CMK (cell line): ENCODE results near the gene BCR.

Experiments
- DNase-seq: peaks from one replicate; pipeline ENCODE4 v3.0.0-alpha.2; 2010; ENCODE audit warnings: low read depth

Gene BCR

GRCh38 chr22:23151827-23152226, 28.5 kb upstream of the BCR start:
- no peak for DNase-seq

- no peak for DNase-seq
These were observed 27.8 kb upstream of the BCR start for GRCh38 chr22:23152238-23153114.

- no peak for DNase-seq
These were observed 26.3 kb upstream of the BCR start for GRCh38 chr22:23153994-23154393.

GRCh38 chr22:23154461-23154860, 25.8 kb upstream of the BCR start:
- DNase-seq, result no peak

GRCh38 chr22:23155143-23155542, 25.2 kb upstream of the BCR start:
- DNase-seq, result no peak

- DNase-seq, result no peak
These were observed 24.5 kb upstream of the BCR start for GRCh38 chr22:23155831-23156230.

- DNase-seq, result no peak
These were observed 24.0 kb upstream of the BCR start for GRCh38 chr22:23156286-23156685.

GRCh38 chr22:23157560-23158515, 22.5 kb upstream of the BCR start:
- DNase-seq, result no peak

- DNase-seq, result no peak
These were observed 21.6 kb upstream of the BCR start for GRCh38 chr22:23158516-23159290.

GRCh38 chr22:23159291-23159630, 21.0 kb upstream of the BCR start:
- no peak for DNase-seq

GRCh38 chr22:23161029-23161428, 19.3 kb upstream of the BCR start:
- DNase-seq, result no peak

- DNase-seq, result no peak
These were observed 18.7 kb upstream of the BCR start for GRCh38 chr22:23161574-23161973.

GRCh38 chr22:23163665-23164064, 16.6 kb upstream of the BCR start:
- DNase-seq, result no peak

- DNase-seq, result no peak
These were observed 16.2 kb upstream of the BCR start for GRCh38 chr22:23164091-23164490.

GRCh38 chr22:23166042-23166831, 14.1 kb upstream of the BCR start:
- DNase-seq, result no peak

- DNase-seq, result no peak
These were observed 13.3 kb upstream of the BCR start for GRCh38 chr22:23166841-23167616.

- DNase-seq, result no peak
These were observed 11.8 kb upstream of the BCR start for GRCh38 chr22:23168391-23169042.

- DNase-seq, result no peak
These were observed 11.3 kb upstream of the BCR start for GRCh38 chr22:23169043-23169406.

- no peak for DNase-seq
These were observed 4.3 kb upstream of the BCR start for GRCh38 chr22:23175817-23176644.
